Measurements from ENCODE around the gene ETNK2. TPM values are rescaled to one million over a fixed set of nuclear protein-coding genes. Genes with fewer than 3 reads are reported as not detected.
A peak's percentile ranks its signal among the peaks of the same experiment; 100 is the strongest.

The ETNK2 gene
- total RNA-seq, 1 donor from 2014 or later, result 10.0 TPM

- DNase-seq (ENCODE audit: extremely low spot score, unreplicated experiment), result no peak
- H3K27ac Mint-ChIP-seq, result peak overlapping the region; percentile 57
- H3K4me3 Mint-ChIP-seq, result peak overlapping the region; percentile 19
- peaks cover 59% of the 10 kb centered on the region for H3K4me1 Mint-ChIP-seq (ENCODE audit: unreplicated experiment)
- TF ChIP-seq CTCF (conservative IDR thresholded peaks at IDR 0.05), result no peak
- no peaks in the 10 kb centered on the region for H3K27me3 Mint-ChIP-seq
- H3K9me3 Mint-ChIP-seq, result no peaks in the 10 kb centered on the region
- no peaks in the 10 kb centered on the region for H3K36me3 Mint-ChIP-seq
These were observed 68.4 kb downstream of the ETNK2 start for GRCh38 chr1:204083491-204083890.

GRCh38 chr1:204081791-204082513 is 69.9 kb downstream of the ETNK2 start:
- Mint-ChIP-seq H3K9me3 (no peaks in the 10 kb centered on the region), H3K27me3 (no peaks in the 10 kb centered on the region), H3K27ac (peak overlapping the region; percentile 68), H3K36me3 (no peaks in the 10 kb centered on the region), H3K4me3 (peak overlapping the region; percentile 54), H3K4me1 (ENCODE audit: unreplicated experiment) (peaks cover 62% of the 10 kb centered on the region)
- DNase-seq (ENCODE audit: extremely low spot score, unreplicated experiment), result no peak
- no peak for TF ChIP-seq CTCF (conservative IDR thresholded peaks at IDR 0.05)

- peak overlapping the region; percentile 87 for H3K27ac Mint-ChIP-seq
- no peaks in the 10 kb centered on the region for H3K27me3 Mint-ChIP-seq
- H3K9me3 Mint-ChIP-seq, result no peaks in the 10 kb centered on the region
- peak overlapping the region; percentile 56 for H3K4me3 Mint-ChIP-seq
- peaks cover 67% of the 10 kb centered on the region for H3K4me1 Mint-ChIP-seq (ENCODE audit: unreplicated experiment)
- no peaks in the 10 kb centered on the region for H3K36me3 Mint-ChIP-seq
- no peak for TF ChIP-seq CTCF (conservative IDR thresholded peaks at IDR 0.05)
- DNase-seq (ENCODE audit: extremely low spot score, unreplicated experiment), result no peak
These were observed 70.6 kb downstream of the ETNK2 start for GRCh38 chr1:204081164-204081790.

Other genes with a start within 250 kb of the ETNK2 start
- 38.5 and 39.4 TPM in 2 replicates for gene SOX13, start 78.9 kb downstream of the ETNK2 start, total RNA-seq (ENCODE audit: low replicate concordance)
- gene REN, start 14.3 kb upstream of the ETNK2 start, total RNA-seq (ENCODE audit: low replicate concordance), result 0.69 and 1.2 TPM in 2 replicates
- 0.48 and 0.55 TPM in 2 replicates for gene KISS1, start 44.4 kb upstream of the ETNK2 start, total RNA-seq (ENCODE audit: low replicate concordance)
- 7.0 and 9.7 TPM in 2 replicates for gene GOLT1A, start 61.9 kb upstream of the ETNK2 start, total RNA-seq (ENCODE audit: low replicate concordance)
- 37.8 and 63.1 TPM in 2 replicates for gene PLEKHA6, start 207.9 kb upstream of the ETNK2 start, total RNA-seq (ENCODE audit: low replicate concordance)